HEK293 (cell line): ENCODE results near the gene FRMD6.

Experiments
- CTCF ChIA-PET: fragments of 350-600 bp; formaldehyde crosslinking; extraction: SDS; loops from one replicate; lab custom pipeline; 2021; ENCODE audit warnings: antibody characterized with exemption; lab: Yijun Ruan, JAX
- POLR2A ChIA-PET: fragments of 300-600 bp; formaldehyde crosslinking; extraction: SDS; loops from one replicate; lab custom pipeline; 2020; ENCODE audit warnings: antibody characterized with exemption, inconsistent platforms; lab: Yijun Ruan, JAX
- H3K27ac ChIP-seq: fragments of 200-500 bp; sonication (Bioruptor generic); 2 replicates; pipeline ENCODE4 v1.5.1; 2014; ENCODE audit warnings: low read depth, low read length, control low read depth, inconsistent platforms; ENCODE audit errors: extremely low read depth
- H3K36me3 ChIP-seq, 2 experiments: fragments of 200-500 bp in 1 of 2; sonication (Bioruptor generic) in 1 of 2; 1 replicate in 1 of 2; 2 replicates in 1 of 2; pipeline ENCODE4 v1.5.1; 2014 to 2017; ENCODE audit warnings: inconsistent platforms in 2 of 2, low read length in 2 of 2; ENCODE audit not compliant: control insufficient read depth in 2 of 2, insufficient read depth in 1 of 2
- H3K4me1 ChIP-seq: fragments of 200-500 bp; sonication (Bioruptor generic); 2 replicates; pipeline ENCODE4 v1.5.1; 2014; ENCODE audit warnings: mild to moderate bottlenecking, low read length, inconsistent platforms; ENCODE audit not compliant: control insufficient read depth, insufficient read depth
- H3K4me3 ChIP-seq: 2 replicates; pipeline ENCODE4 v1.5.1; 2011; ENCODE audit warnings: low read depth, mild to moderate bottlenecking, control low read depth, low read length, moderate library complexity
- H3K9me3 ChIP-seq: fragments of 200-500 bp; sonication (Bioruptor generic); 2 replicates; pipeline ENCODE4 v1.5.1; 2014; ENCODE audit warnings: low read depth, low read length, inconsistent platforms; ENCODE audit not compliant: control insufficient read depth, insufficient read depth
- FEZF1 ChIP-seq: fragments of 450-650 bp; formaldehyde crosslinking; IDR thresholded peaks from 2 replicates; pipeline ENCODE4 v1.5.1; 2016; ENCODE audit warnings: missing biosample characterization, missing genetic modification characterization
- GFI1B ChIP-seq: fragments of 450-650 bp; formaldehyde crosslinking; IDR thresholded peaks from 2 replicates; pipeline ENCODE4 v1.5.1; 2016; ENCODE audit warnings: missing biosample characterization, missing genetic modification characterization
- KLF9 ChIP-seq: fragments of 450-650 bp; formaldehyde crosslinking; IDR thresholded peaks from 2 replicates; pipeline ENCODE4 v1.5.1; 2016; ENCODE audit warnings: missing biosample characterization, missing genetic modification characterization, low read depth
- REPIN1 ChIP-seq: fragments of 450-650 bp; formaldehyde crosslinking; IDR thresholded peaks from 2 replicates; pipeline ENCODE4 v1.5.1; 2017; ENCODE audit warnings: missing biosample characterization, missing genetic modification characterization, low read depth
- SP2 ChIP-seq: fragments of 450-650 bp; formaldehyde crosslinking; IDR thresholded peaks from 2 replicates; pipeline ENCODE4 v1.5.1; 2016; ENCODE audit warnings: missing biosample characterization, missing genetic modification characterization
- WT1 ChIP-seq: fragments of 450-650 bp; formaldehyde crosslinking; IDR thresholded peaks from 2 replicates; pipeline ENCODE4 v1.5.1; 2016; ENCODE audit warnings: missing biosample characterization, missing genetic modification characterization
- YY2 ChIP-seq: fragments of 450-650 bp; formaldehyde crosslinking; IDR thresholded peaks from 2 replicates; pipeline ENCODE4 v1.5.1; 2016; ENCODE audit warnings: missing biosample characterization, missing genetic modification characterization
- ZBTB8A ChIP-seq: fragments of 450-650 bp; formaldehyde crosslinking; IDR thresholded peaks from 2 replicates; pipeline ENCODE4 v1.5.1; 2016; ENCODE audit warnings: missing biosample characterization, missing genetic modification characterization
- ZNF2 ChIP-seq: fragments of 450-650 bp; formaldehyde crosslinking; IDR thresholded peaks from 2 replicates; pipeline ENCODE4 v1.5.1; 2016; ENCODE audit warnings: missing biosample characterization, missing genetic modification characterization
- ZNF214 ChIP-seq: fragments of 450-650 bp; formaldehyde crosslinking; IDR thresholded peaks from 2 replicates; pipeline ENCODE4 v1.5.1; 2017; ENCODE audit warnings: missing biosample characterization, mild to moderate bottlenecking, missing genetic modification characterization, borderline replicate concordance
- ZNF311 ChIP-seq: fragments of 450-650 bp; formaldehyde crosslinking; IDR thresholded peaks from 2 replicates; pipeline ENCODE4 v1.5.1; 2017; ENCODE audit warnings: missing biosample characterization, missing genetic modification characterization, borderline replicate concordance
- ZNF48 ChIP-seq: fragments of 450-650 bp; formaldehyde crosslinking; IDR thresholded peaks from 2 replicates; pipeline ENCODE4 v1.5.1; 2016; ENCODE audit warnings: missing biosample characterization, missing genetic modification characterization
- ZNF514 ChIP-seq: fragments of 450-650 bp; formaldehyde crosslinking; IDR thresholded peaks from 2 replicates; pipeline ENCODE4 v1.5.1; 2016; ENCODE audit warnings: missing biosample characterization, missing genetic modification characterization
- ZNF529 ChIP-seq: fragments of 450-650 bp; formaldehyde crosslinking; IDR thresholded peaks from 2 replicates; pipeline ENCODE4 v1.5.1; 2017; ENCODE audit warnings: missing genetic modification characterization, missing biosample characterization; ENCODE audit not compliant: insufficient replicate concordance
- ZNF544 ChIP-seq: fragments of 450-650 bp; formaldehyde crosslinking; IDR thresholded peaks from 2 replicates; pipeline ENCODE4 v1.5.0; 2017; ENCODE audit warnings: missing biosample characterization, missing genetic modification characterization
- ZNF548 ChIP-seq: fragments of 450-650 bp; formaldehyde crosslinking; IDR thresholded peaks from 2 replicates; pipeline ENCODE4 v1.5.1; 2016; ENCODE audit warnings: missing biosample characterization, missing genetic modification characterization
- ZNF549 ChIP-seq: fragments of 450-650 bp; IDR thresholded peaks from 2 replicates; pipeline ENCODE4 v1.5.1; 2018; ENCODE audit warnings: missing biosample characterization, missing genetic modification characterization, mild to moderate bottlenecking, inconsistent platforms, moderate library complexity
- ZNF561 ChIP-seq: fragments of 450-650 bp; IDR thresholded peaks from 2 replicates; pipeline ENCODE4 v1.5.1; 2018; ENCODE audit warnings: missing biosample characterization, missing genetic modification characterization, borderline replicate concordance
- ZNF843 ChIP-seq: fragments of 450-650 bp; formaldehyde crosslinking; IDR thresholded peaks from 2 replicates; pipeline ENCODE4 v1.5.1; 2016; ENCODE audit warnings: missing biosample characterization, missing genetic modification characterization
- TF ChIP-seq, protein P1 (sequence below): fragments of 450-650 bp; formaldehyde crosslinking; IDR thresholded peaks from 2 replicates; pipeline ENCODE4 v1.5.1; 2016; ENCODE audit warnings: missing biosample characterization, missing genetic modification characterization
- TF ChIP-seq, protein P2 (sequence below): fragments of 450-650 bp; formaldehyde crosslinking; IDR thresholded peaks from 2 replicates; pipeline ENCODE4 v1.5.1; 2016; ENCODE audit warnings: missing biosample characterization, missing genetic modification characterization
- TF ChIP-seq, protein P3 (sequence below): fragments of 450-650 bp; IDR thresholded peaks from 2 replicates; pipeline ENCODE4 v1.5.1; 2018; ENCODE audit warnings: missing biosample characterization, mild to moderate bottlenecking, missing genetic modification characterization
- TF ChIP-seq, protein P4 (sequence below): fragments of 450-650 bp; formaldehyde crosslinking; IDR thresholded peaks from 2 replicates; pipeline ENCODE4 v1.5.1; 2016; ENCODE audit warnings: missing biosample characterization, missing genetic modification characterization
- TF ChIP-seq, protein P5 (sequence below): fragments of 450-650 bp; formaldehyde crosslinking; IDR thresholded peaks from 2 replicates; pipeline ENCODE4 v1.5.1; 2016; ENCODE audit warnings: missing biosample characterization, missing genetic modification characterization
- TF ChIP-seq, protein P6 (sequence below): fragments of 450-650 bp; formaldehyde crosslinking; IDR thresholded peaks from 2 replicates; pipeline ENCODE4 v1.5.1; 2017; ENCODE audit warnings: missing biosample characterization, missing genetic modification characterization

FRMD6 gene

DNA sequence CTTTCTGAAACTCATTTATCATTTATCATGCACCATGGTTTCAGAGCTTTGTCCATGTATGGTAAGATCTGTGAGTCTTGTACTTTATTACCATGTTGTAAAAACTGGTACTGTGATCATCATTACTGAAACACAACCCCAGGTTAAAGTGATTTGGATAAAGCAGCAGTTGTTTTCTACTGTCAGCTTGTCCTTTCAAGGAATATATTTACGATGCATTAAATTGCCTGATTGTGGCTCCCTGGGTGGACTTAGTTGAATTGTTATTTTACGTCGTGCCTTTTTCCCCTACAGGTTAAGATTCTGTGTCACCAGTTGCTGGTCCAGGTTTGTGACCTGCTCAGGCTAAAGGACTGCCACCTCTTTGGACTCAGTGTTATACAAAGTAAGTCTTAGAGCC is 46.1 kb downstream of the FRMD6 start (continued):
- TF ChIP-seq, protein P1, sequence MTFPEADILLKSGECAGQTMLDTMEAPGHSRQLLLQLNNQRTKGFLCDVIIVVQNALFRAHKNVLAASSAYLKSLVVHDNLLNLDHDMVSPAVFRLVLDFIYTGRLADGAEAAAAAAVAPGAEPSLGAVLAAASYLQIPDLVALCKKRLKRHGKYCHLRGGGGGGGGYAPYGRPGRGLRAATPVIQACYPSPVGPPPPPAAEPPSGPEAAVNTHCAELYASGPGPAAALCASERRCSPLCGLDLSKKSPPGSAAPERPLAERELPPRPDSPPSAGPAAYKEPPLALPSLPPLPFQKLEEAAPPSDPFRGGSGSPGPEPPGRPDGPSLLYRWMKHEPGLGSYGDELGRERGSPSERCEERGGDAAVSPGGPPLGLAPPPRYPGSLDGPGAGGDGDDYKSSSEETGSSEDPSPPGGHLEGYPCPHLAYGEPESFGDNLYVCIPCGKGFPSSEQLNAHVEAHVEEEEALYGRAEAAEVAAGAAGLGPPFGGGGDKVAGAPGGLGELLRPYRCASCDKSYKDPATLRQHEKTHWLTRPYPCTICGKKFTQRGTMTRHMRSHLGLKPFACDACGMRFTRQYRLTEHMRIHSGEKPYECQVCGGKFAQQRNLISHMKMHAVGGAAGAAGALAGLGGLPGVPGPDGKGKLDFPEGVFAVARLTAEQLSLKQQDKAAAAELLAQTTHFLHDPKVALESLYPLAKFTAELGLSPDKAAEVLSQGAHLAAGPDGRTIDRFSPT (tag by site-specific recombination), result no peak
- TF ChIP-seq ZNF544 (tag by site-specific recombination), result no peak
- peak; percentile 88 for TF ChIP-seq ZNF843
- TF ChIP-seq, protein P2, sequence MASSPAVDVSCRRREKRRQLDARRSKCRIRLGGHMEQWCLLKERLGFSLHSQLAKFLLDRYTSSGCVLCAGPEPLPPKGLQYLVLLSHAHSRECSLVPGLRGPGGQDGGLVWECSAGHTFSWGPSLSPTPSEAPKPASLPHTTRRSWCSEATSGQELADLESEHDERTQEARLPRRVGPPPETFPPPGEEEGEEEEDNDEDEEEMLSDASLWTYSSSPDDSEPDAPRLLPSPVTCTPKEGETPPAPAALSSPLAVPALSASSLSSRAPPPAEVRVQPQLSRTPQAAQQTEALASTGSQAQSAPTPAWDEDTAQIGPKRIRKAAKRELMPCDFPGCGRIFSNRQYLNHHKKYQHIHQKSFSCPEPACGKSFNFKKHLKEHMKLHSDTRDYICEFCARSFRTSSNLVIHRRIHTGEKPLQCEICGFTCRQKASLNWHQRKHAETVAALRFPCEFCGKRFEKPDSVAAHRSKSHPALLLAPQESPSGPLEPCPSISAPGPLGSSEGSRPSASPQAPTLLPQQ (tag by site-specific recombination), result no peak
- no peak for TF ChIP-seq ZNF549 (tag by site-specific recombination)
- TF ChIP-seq YY2 (tag by site-specific recombination), result no peak
- TF ChIP-seq FEZF1 (tag by site-specific recombination), result peak; percentile 84
- 0 out of 2 replicates have a peak, but pooled peaks have one; percentile 35 for TF ChIP-seq GFI1B (tag by site-specific recombination)
- TF ChIP-seq, protein P3, sequence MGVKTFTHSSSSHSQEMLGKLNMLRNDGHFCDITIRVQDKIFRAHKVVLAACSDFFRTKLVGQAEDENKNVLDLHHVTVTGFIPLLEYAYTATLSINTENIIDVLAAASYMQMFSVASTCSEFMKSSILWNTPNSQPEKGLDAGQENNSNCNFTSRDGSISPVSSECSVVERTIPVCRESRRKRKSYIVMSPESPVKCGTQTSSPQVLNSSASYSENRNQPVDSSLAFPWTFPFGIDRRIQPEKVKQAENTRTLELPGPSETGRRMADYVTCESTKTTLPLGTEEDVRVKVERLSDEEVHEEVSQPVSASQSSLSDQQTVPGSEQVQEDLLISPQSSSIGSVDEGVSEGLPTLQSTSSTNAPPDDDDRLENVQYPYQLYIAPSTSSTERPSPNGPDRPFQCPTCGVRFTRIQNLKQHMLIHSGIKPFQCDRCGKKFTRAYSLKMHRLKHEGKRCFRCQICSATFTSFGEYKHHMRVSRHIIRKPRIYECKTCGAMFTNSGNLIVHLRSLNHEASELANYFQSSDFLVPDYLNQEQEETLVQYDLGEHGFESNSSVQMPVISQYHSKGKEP, result no peak
- no peak for TF ChIP-seq SP2 (tag by site-specific recombination)
- TF ChIP-seq ZNF48 (tag by site-specific recombination), result no peak
- TF ChIP-seq, all 188 proteins: peak for 17

DNA sequence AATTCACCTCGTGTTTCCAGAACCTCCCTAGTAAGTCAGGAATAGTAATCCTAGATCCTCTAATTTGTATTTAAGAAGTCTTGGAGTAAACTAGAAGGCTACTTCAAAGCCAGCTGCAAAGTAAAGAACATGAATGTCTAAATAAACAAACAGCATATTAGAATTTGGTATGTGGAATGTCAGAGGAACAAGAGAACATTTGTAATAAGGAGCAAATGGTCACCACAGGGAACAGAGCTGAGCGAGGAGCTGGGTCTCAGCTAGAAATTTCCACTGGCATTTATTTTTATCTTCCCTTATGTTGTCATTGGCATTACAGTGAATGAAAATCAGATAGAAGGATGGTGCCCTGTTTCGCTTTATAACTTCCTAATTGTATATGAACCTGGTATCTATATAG is 50.2 kb downstream of the FRMD6 start:
- TF ChIP-seq, protein P4, sequence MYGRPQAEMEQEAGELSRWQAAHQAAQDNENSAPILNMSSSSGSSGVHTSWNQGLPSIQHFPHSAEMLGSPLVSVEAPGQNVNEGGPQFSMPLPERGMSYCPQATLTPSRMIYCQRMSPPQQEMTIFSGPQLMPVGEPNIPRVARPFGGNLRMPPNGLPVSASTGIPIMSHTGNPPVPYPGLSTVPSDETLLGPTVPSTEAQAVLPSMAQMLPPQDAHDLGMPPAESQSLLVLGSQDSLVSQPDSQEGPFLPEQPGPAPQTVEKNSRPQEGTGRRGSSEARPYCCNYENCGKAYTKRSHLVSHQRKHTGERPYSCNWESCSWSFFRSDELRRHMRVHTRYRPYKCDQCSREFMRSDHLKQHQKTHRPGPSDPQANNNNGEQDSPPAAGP (tag by site-specific recombination), result no peak
- TF ChIP-seq ZNF311 (tag by site-specific recombination) (no peak), WT1 (no peak), FEZF1 (tag by site-specific recombination) (no peak), ZNF561 (tag by site-specific recombination) (no peak), ZNF529 (tag by site-specific recombination) (no peak), KLF9 (tag by site-specific recombination) (no peak), REPIN1 (no peak), ZNF514 (tag by site-specific recombination) (no peak), ZNF214 (tag by site-specific recombination) (no peak), ZNF548 (tag by site-specific recombination) (no peak), ZNF2 (tag by site-specific recombination) (no peak), ZBTB8A (tag by site-specific recombination) (no peak)
- TF ChIP-seq, protein P5, sequence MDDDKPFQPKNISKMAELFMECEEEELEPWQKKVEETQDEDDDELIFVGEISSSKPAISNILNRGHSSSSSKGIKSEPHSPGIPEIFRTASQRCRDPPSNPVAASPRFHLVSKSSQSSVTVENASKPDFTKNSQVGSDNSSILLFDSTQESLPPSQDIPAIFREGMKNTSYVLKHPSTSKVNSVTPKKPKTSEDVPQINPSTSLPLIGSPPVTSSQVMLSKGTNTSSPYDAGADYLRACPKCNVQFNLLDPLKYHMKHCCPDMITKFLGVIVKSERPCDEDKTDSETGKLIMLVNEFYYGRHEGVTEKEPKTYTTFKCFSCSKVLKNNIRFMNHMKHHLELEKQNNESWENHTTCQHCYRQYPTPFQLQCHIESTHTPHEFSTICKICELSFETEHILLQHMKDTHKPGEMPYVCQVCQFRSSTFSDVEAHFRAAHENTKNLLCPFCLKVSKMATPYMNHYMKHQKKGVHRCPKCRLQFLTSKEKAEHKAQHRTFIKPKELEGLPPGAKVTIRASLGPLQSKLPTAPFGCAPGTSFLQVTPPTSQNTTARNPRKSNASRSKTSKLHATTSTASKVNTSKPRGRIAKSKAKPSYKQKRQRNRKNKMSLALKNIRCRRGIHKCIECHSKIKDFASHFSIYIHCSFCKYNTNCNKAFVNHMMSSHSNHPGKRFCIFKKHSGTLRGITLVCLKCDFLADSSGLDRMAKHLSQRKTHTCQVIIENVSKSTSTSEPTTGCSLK (tag by site-specific recombination), result no peak
- TF ChIP-seq, protein P6, sequence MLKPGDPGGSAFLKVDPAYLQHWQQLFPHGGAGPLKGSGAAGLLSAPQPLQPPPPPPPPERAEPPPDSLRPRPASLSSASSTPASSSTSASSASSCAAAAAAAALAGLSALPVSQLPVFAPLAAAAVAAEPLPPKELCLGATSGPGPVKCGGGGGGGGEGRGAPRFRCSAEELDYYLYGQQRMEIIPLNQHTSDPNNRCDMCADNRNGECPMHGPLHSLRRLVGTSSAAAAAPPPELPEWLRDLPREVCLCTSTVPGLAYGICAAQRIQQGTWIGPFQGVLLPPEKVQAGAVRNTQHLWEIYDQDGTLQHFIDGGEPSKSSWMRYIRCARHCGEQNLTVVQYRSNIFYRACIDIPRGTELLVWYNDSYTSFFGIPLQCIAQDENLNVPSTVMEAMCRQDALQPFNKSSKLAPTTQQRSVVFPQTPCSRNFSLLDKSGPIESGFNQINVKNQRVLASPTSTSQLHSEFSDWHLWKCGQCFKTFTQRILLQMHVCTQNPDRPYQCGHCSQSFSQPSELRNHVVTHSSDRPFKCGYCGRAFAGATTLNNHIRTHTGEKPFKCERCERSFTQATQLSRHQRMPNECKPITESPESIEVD (tag by site-specific recombination), result no peak
- no peaks in the 10 kb centered on the region for H3K9me3 ChIP-seq
- POLR2A ChIA-PET, result interaction anchor here (0.7 kb wide), 1 partner anchor 49 kb away, joined by 3 read pairs; no protein-coding TSS in a partner anchor
- H3K36me3 ChIP-seq, result peaks cover 11 to 35% of the 10 kb centered on the region in 2 experiments; a peak in 2 of 3 replicates
- H3K4me3 ChIP-seq, result no peak overlapping the region
- H3K4me1 ChIP-seq, result peaks cover 19% of the 10 kb centered on the region
- no peak overlapping the region for H3K27ac ChIP-seq
- CTCF ChIA-PET, result no interaction called here
